ENCODE data around the gene RHOV.

DNA sequence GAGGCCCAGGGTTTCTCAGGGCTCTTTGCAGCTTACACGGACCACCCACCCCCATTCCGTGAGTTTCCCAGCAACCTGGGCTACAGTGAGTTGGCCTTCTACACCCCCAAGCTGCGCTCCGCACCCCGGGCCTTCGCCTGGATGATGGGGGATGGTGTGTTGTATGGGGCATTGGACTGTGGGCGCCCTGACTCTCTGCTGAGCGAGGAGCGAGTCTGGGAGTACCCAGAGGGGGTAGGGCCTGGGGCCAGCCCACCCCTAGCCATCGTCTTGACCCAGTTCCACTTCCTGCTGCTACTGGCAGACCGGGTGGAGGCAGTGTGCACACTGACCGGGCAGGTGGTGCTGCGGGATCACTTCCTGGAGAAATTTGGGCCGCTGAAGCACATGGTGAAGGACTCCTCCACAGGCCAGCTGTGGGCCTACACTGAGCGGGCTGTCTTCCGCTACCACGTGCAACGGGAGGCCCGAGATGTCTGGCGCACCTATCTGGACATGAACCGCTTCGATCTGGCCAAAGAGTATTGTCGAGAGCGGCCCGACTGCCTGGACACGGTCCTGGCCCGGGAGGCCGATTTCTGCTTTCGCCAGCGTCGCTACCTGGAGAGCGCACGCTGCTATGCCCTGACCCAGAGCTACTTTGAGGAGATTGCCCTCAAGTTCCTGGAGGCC lies 25.6 kb upstream of the RHOV start:
- TF ChIP-seq CTCF (optimal IDR thresholded peaks at IDR 0.05 in 1 of 3, IDR thresholded peaks at IDR 0.05 in 1 of 3, conservative IDR thresholded peaks at IDR 0.05 in 1 of 3; ENCODE audit: extremely low read depth in 1 of 3, insufficient read depth in 2 of 3, low read length in 3 of 3) (no peak), EZH2 (IDR thresholded peaks at IDR 0.05; ENCODE audit: low read length) (no peak)

All from keratinocyte (primary cell).